Endothelial cell of umbilical vein (primary cell): ENCODE results near the gene PCGF3. TPM values are rescaled to one million over a fixed set of nuclear protein-coding genes. Genes with fewer than 3 reads are reported as not detected.

Experiments
- BruUV-seq: library from RNA; stranded (reverse); fragments of 400-500 nt; replicated peaks from 2 replicates; lab custom pipeline; 2021; lab: Mats Ljungman, UMichigan
- CTCF ChIA-PET: fragments of 300-600, 350-600 bp; sonication (Branson Sonifier 250); formaldehyde crosslinking; loops from one replicate; lab custom pipeline; 2021; ENCODE audit warnings: antibody characterized with exemption, inconsistent platforms; lab: Charles Lee
- POLR2A ChIA-PET: fragments of 300-600, 350-600 bp; sonication (Branson Sonifier 250); formaldehyde crosslinking; loops from one replicate; lab custom pipeline; 2021; ENCODE audit warnings: antibody characterized with exemption, inconsistent platforms; lab: Charles Lee
- DNase-seq: peaks from one replicate; pipeline ENCODE4 v3.0.0-alpha.2; 2011; ENCODE audit warnings: low read depth, low spot score
- FAIRE-seq: peaks from 2 replicates; lab custom pipeline; 2011; peaks lifted over from hg19 to GRCh38; lab: Jason Lieb, UNC
- H2AFZ ChIP-seq: 2 replicates; pipeline ENCODE4 v1.6.0; 2012; ENCODE audit warnings: low read depth, low read length, control low read depth, inconsistent platforms
- H3K27ac ChIP-seq: 2 replicates; pipeline ENCODE4 v1.5.1; 2011; ENCODE audit warnings: low read depth, mild to moderate bottlenecking, control low read depth, low read length, moderate library complexity; ENCODE audit not compliant: insufficient read depth
- H3K27me3 ChIP-seq, 2 experiments: 2 replicates each; pipeline versions ENCODE4 v1.6.0 to v1.6.1; 2011; ENCODE audit warnings: low read length in 2 of 2, mixed read lengths in 1 of 2; ENCODE audit not compliant: control insufficient read depth in 2 of 2, insufficient read depth in 2 of 2
- H3K36me3 ChIP-seq, 2 experiments: 2 replicates in 1 of 2; 3 replicates in 1 of 2; pipeline ENCODE4 v1.5.1; 2011; ENCODE audit warnings: low read length in 2 of 2, mild to moderate bottlenecking in 1 of 2, moderate library complexity in 1 of 2; ENCODE audit not compliant: control insufficient read depth in 2 of 2, insufficient read depth in 2 of 2; ENCODE audit errors: extremely low read depth in 1 of 2
- H3K4me1 ChIP-seq: 3 replicates; pipeline ENCODE4 v1.5.1; 2011; ENCODE audit warnings: mild to moderate bottlenecking, low read length; ENCODE audit not compliant: control insufficient read depth, insufficient read depth; ENCODE audit errors: extremely low read depth
- H3K4me2 ChIP-seq: 2 replicates; pipeline ENCODE4 v1.6.1; 2011; ENCODE audit warnings: low read length, control low read depth, mixed read lengths; ENCODE audit not compliant: insufficient read depth
- H3K4me3 ChIP-seq, 3 experiments: fragments of 200-600 bp in 1 of 3; sonication (generic), shearing (Covaris generic) in 1 of 3; replicated peaks in 1 of 3; 2 replicates each; pipeline ENCODE4 v1.5.1; 2011 to 2016; ENCODE audit warnings: control low read depth in 3 of 3, low read length in 3 of 3, mild to moderate bottlenecking in 2 of 3, inconsistent platforms in 1 of 3, low read depth in 1 of 3, moderate library complexity in 1 of 3; ENCODE audit not compliant: insufficient read depth in 1 of 3
- H3K79me2 ChIP-seq: 2 replicates; pipeline ENCODE4 v1.6.0; 2012; ENCODE audit warnings: low read length, inconsistent platforms; ENCODE audit not compliant: control insufficient read depth, insufficient read depth
- H3K9ac ChIP-seq: replicated peaks from 2 replicates; pipeline ENCODE3; 2011; ENCODE audit warnings: low read length, control low read depth; ENCODE audit not compliant: insufficient read depth; ENCODE audit errors: extremely low read depth
- H3K9me1 ChIP-seq: replicated peaks from 3 replicates; pipeline ENCODE4 v1.6.0; 2011; ENCODE audit warnings: mild to moderate bottlenecking, low read length; ENCODE audit not compliant: control insufficient read depth, insufficient read depth; ENCODE audit errors: extremely low read depth
- H3K9me3 ChIP-seq: replicated peaks from 2 replicates; pipeline ENCODE4 v1.5.1; 2012; ENCODE audit warnings: low read length, inconsistent platforms; ENCODE audit not compliant: control insufficient read depth, insufficient read depth
- H4K20me1 ChIP-seq: replicated peaks from 2 replicates; pipeline ENCODE3; 2011; ENCODE audit warnings: mild to moderate bottlenecking, low read length; ENCODE audit not compliant: control insufficient read depth, insufficient read depth; ENCODE audit errors: extremely low read depth
- EZH2 ChIP-seq: IDR thresholded peaks from 2 replicates; pipeline ENCODE4 v1.6.1; 2012; ENCODE audit warnings: borderline replicate concordance, low read depth, mild to moderate bottlenecking, moderate library complexity, low read length, inconsistent platforms; ENCODE audit not compliant: severe bottlenecking
- FOS ChIP-seq: IDR thresholded peaks from 2 replicates; pipeline ENCODE4 v1.6.1; 2011; ENCODE audit warnings: mild to moderate bottlenecking, low read length, moderate library complexity, borderline replicate concordance; ENCODE audit not compliant: insufficient read depth
- GATA2 ChIP-seq: IDR thresholded peaks from 2 replicates; pipeline ENCODE4 v1.7.0; 2011; ENCODE audit warnings: low read depth, mild to moderate bottlenecking, moderate library complexity, mixed read lengths, low read length; ENCODE audit not compliant: insufficient read length, insufficient read depth
- JUN ChIP-seq: IDR thresholded peaks from 2 replicates; pipeline ENCODE4 v1.6.1; 2011; ENCODE audit warnings: borderline replicate concordance, low read depth; ENCODE audit not compliant: insufficient read length, insufficient read depth
- MAX ChIP-seq: IDR thresholded peaks from 2 replicates; pipeline ENCODE4 v1.6.1; 2011; ENCODE audit not compliant: insufficient read depth, insufficient read length
- MYC ChIP-seq: IDR thresholded peaks from one replicate; pipeline ENCODE4 v1.6.1; 2011; ENCODE audit warnings: mild to moderate bottlenecking, low read depth, low read length
- POLR2A ChIP-seq: IDR thresholded peaks from 2 replicates; pipeline ENCODE4 v1.6.1; 2012; ENCODE audit warnings: low read depth, mild to moderate bottlenecking, control low read depth, low read length
- POLR2AphosphoS5 ChIP-seq: IDR thresholded peaks from 2 replicates; pipeline ENCODE4 v1.6.1; 2012; ENCODE audit warnings: low read depth, mild to moderate bottlenecking, control low read depth, low read length, moderate library complexity; ENCODE audit not compliant: insufficient read depth
- dilution Hi-C: fragments of 300-500 bp; cut with MboI; formaldehyde crosslinking; loops from one replicate; pipeline ENCODE4 v1.15.0; 2019; ENCODE audit warnings: low sequenced_read_pairs; ENCODE audit not compliant: extremely low pct_ligation_motif_present
- intact Hi-C: fragments of 100-400 bp; cut with micrococcal nuclease; formaldehyde crosslinking; loops from one replicate; pipeline ENCODE4 v1.10.0; 2022
- polyA plus RNA-seq, 4 experiments: library from polyadenylated mRNA; depleted of rRNA in 3 of 4; stranded (reverse) in 3 of 4; unstranded in 1 of 4; fragments of >200 nt; gene quantifications; 2 replicates each; pipeline versions ENCODE4 v1.2.1 to v1.2.3, GENCODE V29; 2011 to 2012; ENCODE audit warnings: missing spikeins in 1 of 4
- total RNA-seq: library from RNA; stranded (reverse); gene quantifications from 2 replicates; pipeline ENCODE4 v1.2.3, GENCODE V29; 2021
- TF ChIP-seq, protein P1 (sequence below), 2 donors: IDR thresholded peaks; 1 replicate in 1 of 2; 2 replicates in 1 of 2; pipeline ENCODE4 v1.5.1; 2011; ENCODE audit warnings: low read length in 2 of 2, mild to moderate bottlenecking in 2 of 2, moderate library complexity in 2 of 2, control low read depth in 1 of 2, inconsistent platforms in 1 of 2, low read depth in 1 of 2; ENCODE audit not compliant: insufficient read depth in 1 of 2; ENCODE audit errors: extremely low read depth in 1 of 2

Gene PCGF3
- total and polyA plus RNA-seq, 2 donors (not counting 3 experiments of a cell fraction or from before 2014, with no cell fraction given): 70.2 to 91.8 TPM

GRCh38 chr4:808860-809570, 103.4 kb downstream of the PCGF3 start:
- dilution Hi-C loops (no loop called here), intact Hi-C loops (no loop called here)
- H2AFZ ChIP-seq: no peak overlapping the region
- no peak for TF ChIP-seq GATA2
- no peak for TF ChIP-seq JUN
- no peak for TF ChIP-seq POLR2AphosphoS5
- no peak for TF ChIP-seq MYC
- TF ChIP-seq POLR2A: no peak
- no peak for TF ChIP-seq EZH2
- TF ChIP-seq FOS: no peak
- TF ChIP-seq, protein P1, sequence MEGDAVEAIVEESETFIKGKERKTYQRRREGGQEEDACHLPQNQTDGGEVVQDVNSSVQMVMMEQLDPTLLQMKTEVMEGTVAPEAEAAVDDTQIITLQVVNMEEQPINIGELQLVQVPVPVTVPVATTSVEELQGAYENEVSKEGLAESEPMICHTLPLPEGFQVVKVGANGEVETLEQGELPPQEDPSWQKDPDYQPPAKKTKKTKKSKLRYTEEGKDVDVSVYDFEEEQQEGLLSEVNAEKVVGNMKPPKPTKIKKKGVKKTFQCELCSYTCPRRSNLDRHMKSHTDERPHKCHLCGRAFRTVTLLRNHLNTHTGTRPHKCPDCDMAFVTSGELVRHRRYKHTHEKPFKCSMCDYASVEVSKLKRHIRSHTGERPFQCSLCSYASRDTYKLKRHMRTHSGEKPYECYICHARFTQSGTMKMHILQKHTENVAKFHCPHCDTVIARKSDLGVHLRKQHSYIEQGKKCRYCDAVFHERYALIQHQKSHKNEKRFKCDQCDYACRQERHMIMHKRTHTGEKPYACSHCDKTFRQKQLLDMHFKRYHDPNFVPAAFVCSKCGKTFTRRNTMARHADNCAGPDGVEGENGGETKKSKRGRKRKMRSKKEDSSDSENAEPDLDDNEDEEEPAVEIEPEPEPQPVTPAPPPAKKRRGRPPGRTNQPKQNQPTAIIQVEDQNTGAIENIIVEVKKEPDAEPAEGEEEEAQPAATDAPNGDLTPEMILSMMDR (IDR thresholded peaks at IDR 0.05; ENCODE audit: extremely low read depth in 1 of 2, insufficient read depth in 1 of 2, low read depth in 1 of 2, low read length in 2 of 2): no peak
- no peak for TF ChIP-seq MAX
- no peaks in the 10 kb centered on the region for H3K4me1 ChIP-seq
- no TSS peak for BruUV-seq
- no peak overlapping the region for H3K27ac ChIP-seq
- FAIRE-seq: no peak
- H3K4me2 ChIP-seq: no peak overlapping the region
- no peaks in the 10 kb centered on the region for H3K36me3 ChIP-seq
- H3K4me3 ChIP-seq: no peak overlapping the region
- POLR2A ChIA-PET: no interaction called here
- no peaks in the 10 kb centered on the region for H3K9me3 ChIP-seq
- no peaks in the 10 kb centered on the region for H4K20me1 ChIP-seq
- no peak for DNase-seq
- no peak overlapping the region for H3K9ac ChIP-seq
- CTCF ChIA-PET: no interaction called here
- no peaks in the 10 kb centered on the region for H3K9me1 ChIP-seq
- H3K79me2 ChIP-seq: no peaks in the 10 kb centered on the region
- H3K27me3 ChIP-seq: peaks cover 0 to 6% of the 10 kb centered on the region in 2 experiments
